AG09309 (cell line): Measurements from ENCODE around the gene ABLIM2.

Source experiments
- DNase-seq: peaks from one replicate; pipeline ENCODE4 v3.0.0-alpha.2; 2010; ENCODE audit warnings: low read depth
- H3K4me3 ChIP-seq: 2 replicates; pipeline ENCODE4 v1.5.1; 2011; ENCODE audit warnings: mild to moderate bottlenecking, low read depth, low read length, moderate library complexity; ENCODE audit not compliant: control insufficient read depth
- TF ChIP-seq, protein P1 (sequence below): IDR thresholded peaks from 2 replicates; pipeline ENCODE4 v1.5.1; 2011; ENCODE audit warnings: mild to moderate bottlenecking, low read depth, low read length, inconsistent platforms; ENCODE audit not compliant: insufficient read depth, control insufficient read depth; ENCODE audit errors: missing control alignments

Gene ABLIM2

DNA sequence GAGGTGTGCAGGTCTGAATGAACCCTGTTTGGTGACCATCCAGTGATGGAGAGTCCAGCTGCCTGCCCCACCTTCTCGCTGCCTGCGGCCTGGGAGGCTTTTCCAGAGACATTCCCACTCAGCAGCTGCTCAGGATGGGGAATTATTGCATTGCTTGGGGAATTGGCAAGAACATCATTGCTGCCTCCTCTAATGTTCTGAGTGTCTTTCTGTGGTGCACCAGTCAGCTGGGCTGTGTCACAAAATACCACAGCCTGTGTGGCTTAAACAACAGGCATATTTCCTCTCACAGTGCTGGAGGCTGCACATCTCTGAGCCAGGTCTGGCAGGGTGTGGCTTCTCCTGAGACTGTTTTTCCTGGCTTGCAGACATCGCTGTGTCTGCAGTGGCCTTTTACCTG lies 132.2 kb downstream of the ABLIM2 start:
- no peak for DNase-seq
- TF ChIP-seq, protein P1, sequence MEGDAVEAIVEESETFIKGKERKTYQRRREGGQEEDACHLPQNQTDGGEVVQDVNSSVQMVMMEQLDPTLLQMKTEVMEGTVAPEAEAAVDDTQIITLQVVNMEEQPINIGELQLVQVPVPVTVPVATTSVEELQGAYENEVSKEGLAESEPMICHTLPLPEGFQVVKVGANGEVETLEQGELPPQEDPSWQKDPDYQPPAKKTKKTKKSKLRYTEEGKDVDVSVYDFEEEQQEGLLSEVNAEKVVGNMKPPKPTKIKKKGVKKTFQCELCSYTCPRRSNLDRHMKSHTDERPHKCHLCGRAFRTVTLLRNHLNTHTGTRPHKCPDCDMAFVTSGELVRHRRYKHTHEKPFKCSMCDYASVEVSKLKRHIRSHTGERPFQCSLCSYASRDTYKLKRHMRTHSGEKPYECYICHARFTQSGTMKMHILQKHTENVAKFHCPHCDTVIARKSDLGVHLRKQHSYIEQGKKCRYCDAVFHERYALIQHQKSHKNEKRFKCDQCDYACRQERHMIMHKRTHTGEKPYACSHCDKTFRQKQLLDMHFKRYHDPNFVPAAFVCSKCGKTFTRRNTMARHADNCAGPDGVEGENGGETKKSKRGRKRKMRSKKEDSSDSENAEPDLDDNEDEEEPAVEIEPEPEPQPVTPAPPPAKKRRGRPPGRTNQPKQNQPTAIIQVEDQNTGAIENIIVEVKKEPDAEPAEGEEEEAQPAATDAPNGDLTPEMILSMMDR, result no peak
- no peak overlapping the region for H3K4me3 ChIP-seq

- DNase-seq, result no peak
- no peak overlapping the region for H3K4me3 ChIP-seq
- TF ChIP-seq, protein P1, result no peak
Measured at GRCh38 chr4:8025668-8026067, 132.9 kb downstream of the ABLIM2 start.

DNA sequence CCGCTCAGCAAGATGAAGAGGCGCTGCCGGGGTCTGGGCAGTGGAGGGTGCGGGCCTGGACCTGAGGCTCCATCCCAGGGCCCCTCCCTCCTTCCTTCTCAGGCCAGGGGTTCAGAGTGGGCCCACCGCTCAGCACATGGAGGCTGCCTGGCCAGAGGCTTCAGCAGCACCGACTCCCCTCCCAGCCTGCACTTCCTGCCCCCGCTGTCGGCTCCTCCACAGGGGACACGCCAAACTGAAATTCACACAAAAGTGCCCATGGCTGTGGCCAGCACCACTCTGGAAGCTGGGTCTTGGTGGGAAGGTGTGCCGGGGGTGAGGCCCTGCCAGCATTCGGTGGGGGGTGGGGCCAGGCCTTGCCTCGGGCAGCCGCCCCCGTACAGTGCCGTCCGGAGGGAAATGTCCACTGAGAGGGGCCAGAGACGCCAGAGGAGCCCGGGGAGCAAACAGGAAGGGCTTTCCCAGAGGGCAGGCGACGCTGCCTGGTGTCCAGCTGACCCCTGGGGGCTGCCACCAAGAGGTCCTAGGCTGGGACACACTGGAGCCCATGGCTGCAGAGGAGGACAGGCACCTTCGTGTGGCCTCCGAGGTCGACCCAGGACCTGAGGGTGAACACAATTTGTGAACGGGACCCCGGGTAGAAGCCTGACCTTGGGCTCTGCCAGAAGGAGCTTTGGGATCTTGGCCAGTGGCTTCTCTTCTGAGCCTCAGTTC lies 134.4 kb downstream of the ABLIM2 start:
- DNase-seq, result no peak
- no peak overlapping the region for H3K4me3 ChIP-seq
- TF ChIP-seq, protein P1, result no peak

- TF ChIP-seq, protein P1, result no peak
- no peak for DNase-seq
- H3K4me3 ChIP-seq, result no peak overlapping the region
Measured at GRCh38 chr4:8023696-8024033, 134.9 kb downstream of the ABLIM2 start.

DNA sequence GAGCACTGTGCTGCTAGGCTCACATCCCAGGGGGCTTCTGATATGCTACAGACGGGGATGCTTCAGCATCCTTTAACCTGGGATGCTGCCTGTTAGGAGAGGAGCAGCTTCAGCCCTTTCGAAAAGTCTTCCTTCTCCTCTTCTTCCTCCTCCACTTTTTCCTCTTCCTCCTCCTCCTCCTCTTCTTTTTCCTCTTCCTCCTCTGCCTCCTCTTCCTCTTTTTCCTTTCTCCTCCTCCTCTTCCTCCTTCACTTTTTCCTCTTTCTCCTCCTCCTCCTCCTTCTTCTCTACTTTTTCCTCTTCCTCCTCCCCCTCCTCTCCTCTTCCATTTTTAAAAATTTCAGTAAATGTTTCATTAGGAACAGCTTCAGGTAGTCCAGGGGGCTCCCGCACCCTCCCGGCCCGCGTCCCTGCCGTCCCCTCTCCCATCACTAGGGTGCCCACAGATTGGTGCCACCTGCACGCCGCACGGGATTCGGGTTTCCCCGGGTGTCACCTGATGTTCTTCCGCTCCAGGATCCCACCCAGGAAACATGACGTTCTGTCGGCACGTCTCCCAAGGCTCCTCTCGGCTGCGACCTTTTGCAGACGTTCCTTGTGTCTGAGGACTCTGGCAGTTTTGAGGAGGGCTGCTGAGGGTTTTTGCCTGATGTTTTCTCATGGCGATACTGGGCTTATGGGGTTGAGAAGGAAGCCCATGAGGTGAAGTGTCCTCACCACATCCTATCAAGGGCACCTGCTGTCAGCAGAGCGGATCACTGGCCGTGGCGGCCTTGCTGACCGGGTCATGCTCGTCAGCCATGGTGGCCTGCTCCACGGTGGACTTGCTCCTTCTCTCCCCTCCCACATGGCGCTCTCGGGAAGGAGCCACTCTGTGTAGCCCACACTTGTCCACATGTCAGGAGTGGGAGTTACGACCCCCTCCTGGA lies 135.6 kb downstream of the ABLIM2 start:
- TF ChIP-seq, protein P1, result no peak
- H3K4me3 ChIP-seq, result no peak overlapping the region
- DNase-seq, result no peak

GRCh38 chr4:8021796-8022195 lies 136.8 kb downstream of the ABLIM2 start:
- TF ChIP-seq, protein P1, result peak; percentile 11

More at GRCh38 chr4:8021796-8022195, 136.8 kb downstream of the ABLIM2 start:
- DNase-seq, result no peak
- no peak overlapping the region for H3K4me3 ChIP-seq
